ENCODE measurements around the gene NRCAM.
A peak's percentile ranks its signal among the peaks of the same experiment; 100 is the strongest.

Gene NRCAM

DNA sequence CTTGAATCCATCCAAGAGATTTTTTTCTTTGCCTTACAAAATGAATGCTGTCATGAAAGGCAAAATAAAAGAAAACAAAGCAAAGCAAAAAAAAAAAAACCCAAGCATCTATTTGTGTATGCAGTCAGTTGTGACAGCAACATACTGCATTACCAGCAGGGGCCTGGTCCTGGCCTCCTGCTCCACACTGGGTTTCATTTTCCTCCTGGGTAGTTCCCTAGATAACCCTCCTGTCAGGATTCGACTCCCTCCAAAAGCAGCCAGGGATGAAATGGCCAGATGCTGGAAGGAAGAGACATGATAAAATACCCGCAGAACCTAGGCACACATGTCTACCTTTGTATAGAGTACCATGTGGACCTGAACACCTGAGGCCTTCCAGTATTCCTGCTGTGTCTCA is 148.6 kb downstream of the NRCAM start:
- Histone ChIP-seq H3K4me1 (peaks cover 13% of the 10 kb centered on the region), H3K27me3 (ENCODE audit: low read depth) (no peaks in the 10 kb centered on the region), H3K36me3 (replicated peaks) (no peaks in the 10 kb centered on the region), H3K4me3 (no peak overlapping the region), H3K9me3 (no peaks in the 10 kb centered on the region)
- in situ Hi-C loops (cut with MboI; ENCODE audit: low sequenced_read_pairs): no loop called here
- DNase-seq (ENCODE audit: low spot score in 2 of 2): no peak

DNA sequence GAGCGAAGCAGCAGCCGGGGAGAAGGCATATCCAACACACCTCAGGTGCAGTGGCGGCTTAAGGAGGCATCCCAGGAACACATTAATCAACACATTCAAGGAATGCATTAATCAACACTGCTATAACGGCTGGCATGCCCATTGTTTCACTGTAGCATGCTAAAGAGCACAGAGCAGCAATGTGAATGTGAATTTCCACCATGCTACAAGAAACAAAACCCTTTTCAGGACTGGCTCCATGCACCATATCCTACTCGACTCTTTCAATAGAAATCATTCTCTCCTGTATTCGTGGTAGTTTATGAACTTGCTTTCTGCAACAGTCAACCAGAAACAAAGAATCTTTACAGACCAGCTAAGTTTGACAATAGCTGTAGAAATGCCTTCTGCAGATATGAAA is 149.0 kb downstream of the NRCAM start:
- Histone ChIP-seq H3K27me3 (ENCODE audit: low read depth) (no peaks in the 10 kb centered on the region), H3K9me3 (no peaks in the 10 kb centered on the region), H3K36me3 (replicated peaks) (no peaks in the 10 kb centered on the region), H3K4me3 (no peak overlapping the region), H3K4me1 (peaks cover 13% of the 10 kb centered on the region)
- DNase-seq (ENCODE audit: low spot score in 2 of 2): no peak
- in situ Hi-C loops (cut with MboI; ENCODE audit: low sequenced_read_pairs): no loop called here

DNA sequence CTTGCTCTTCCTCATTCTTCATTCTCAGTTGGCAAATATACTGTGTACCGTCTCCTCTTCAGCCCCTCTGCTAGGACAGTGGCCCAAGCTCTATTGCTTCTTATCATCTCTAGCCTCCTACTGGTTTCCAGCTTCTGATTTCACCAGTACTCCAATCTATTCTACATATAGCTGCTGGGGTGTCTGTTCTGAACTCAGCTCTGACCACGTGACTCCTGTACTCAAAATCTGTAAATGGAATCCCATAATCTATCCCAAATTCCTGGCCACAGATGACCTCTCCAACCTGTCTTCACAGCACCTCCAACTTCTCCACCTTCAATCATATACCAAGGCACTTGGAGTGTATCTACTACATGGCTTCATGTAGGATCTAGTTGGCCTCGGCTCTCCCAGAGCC is 152.9 kb downstream of the NRCAM start:
- no peaks in the 10 kb centered on the region for H3K4me1 ChIP-seq
- no peaks in the 10 kb centered on the region for H3K9me3 ChIP-seq
- no peaks in the 10 kb centered on the region for H3K27me3 ChIP-seq (ENCODE audit: low read depth)
- DNase-seq (ENCODE audit: low spot score in 2 of 2): no peak
- in situ Hi-C loops (cut with MboI; ENCODE audit: low sequenced_read_pairs): no loop called here
- no peaks in the 10 kb centered on the region for H3K36me3 ChIP-seq (replicated peaks)
- no peak overlapping the region for H3K4me3 ChIP-seq

DNA sequence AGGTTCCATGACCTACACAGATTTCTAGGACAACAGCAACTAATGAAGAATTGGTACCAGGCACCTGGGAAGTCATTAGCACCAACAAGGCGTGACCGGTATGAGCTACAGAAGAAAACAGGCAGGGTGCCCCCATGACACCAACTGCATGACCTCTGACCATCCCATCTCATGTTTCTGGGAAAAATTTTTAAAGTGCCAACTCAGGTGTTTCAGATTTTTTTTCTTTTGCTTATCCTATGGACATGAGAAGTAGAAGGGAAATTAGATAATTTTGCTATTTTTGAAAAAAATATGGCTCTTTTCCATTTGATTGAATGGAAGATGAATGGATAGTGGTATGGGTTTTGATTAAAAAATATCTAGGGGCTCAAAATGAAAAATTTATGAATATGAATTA is 154.8 kb downstream of the NRCAM start:
- Histone ChIP-seq H3K36me3 (replicated peaks) (no peaks in the 10 kb centered on the region), H3K9me3 (no peaks in the 10 kb centered on the region), H3K27me3 (ENCODE audit: low read depth) (peaks cover 3% of the 10 kb centered on the region; the same call in 1 of the 2 replicates), H3K4me1 (no peaks in the 10 kb centered on the region), H3K4me3 (no peak overlapping the region)
- in situ Hi-C loops (cut with MboI; ENCODE audit: low sequenced_read_pairs): no loop called here
- no peak for DNase-seq (ENCODE audit: low spot score in 2 of 2)

DNA sequence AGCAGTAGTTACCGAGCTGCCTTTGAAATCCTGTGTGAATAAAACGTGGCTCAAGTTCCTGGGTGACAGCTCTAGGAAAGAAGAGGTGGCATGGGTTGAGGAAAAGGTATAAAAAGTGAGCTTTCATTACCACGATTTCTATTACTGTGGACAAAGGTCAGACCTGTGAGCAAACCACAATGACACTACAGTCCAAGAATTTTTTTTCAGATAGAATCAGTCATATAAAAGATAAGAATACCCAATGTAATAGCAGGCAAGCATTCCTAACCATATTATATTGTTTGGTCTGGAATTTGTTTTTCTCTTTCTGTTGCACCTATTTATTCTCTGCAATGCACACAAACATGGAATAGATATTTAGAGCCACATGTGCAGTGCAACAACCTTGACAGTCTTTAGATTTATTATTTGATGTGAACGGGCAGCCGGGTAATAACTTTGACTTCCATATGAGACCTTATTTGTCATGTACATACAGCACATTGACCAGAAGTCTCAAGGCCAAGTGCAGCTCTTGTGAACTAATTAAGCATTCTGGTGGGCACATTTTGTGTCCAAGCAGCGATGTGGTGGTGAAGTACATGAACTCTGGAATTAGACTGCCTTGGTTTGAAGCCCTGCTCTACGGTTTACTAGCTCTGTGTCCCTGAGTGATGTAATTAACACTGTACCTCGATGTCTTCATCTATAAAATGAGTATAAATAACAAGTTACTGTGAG is 156.8 kb downstream of the NRCAM start:
- no peaks in the 10 kb centered on the region for H3K4me1 ChIP-seq
- no peaks in the 10 kb centered on the region for H3K36me3 ChIP-seq (replicated peaks)
- in situ Hi-C loops (cut with MboI; ENCODE audit: low sequenced_read_pairs): no loop called here
- no peak for DNase-seq (ENCODE audit: low spot score in 2 of 2)
- peaks cover 3% of the 10 kb centered on the region; the same call in 1 of the 2 replicates for H3K27me3 ChIP-seq (ENCODE audit: low read depth)
- no peaks in the 10 kb centered on the region for H3K9me3 ChIP-seq
- H3K4me3 ChIP-seq: no peak overlapping the region

DNA sequence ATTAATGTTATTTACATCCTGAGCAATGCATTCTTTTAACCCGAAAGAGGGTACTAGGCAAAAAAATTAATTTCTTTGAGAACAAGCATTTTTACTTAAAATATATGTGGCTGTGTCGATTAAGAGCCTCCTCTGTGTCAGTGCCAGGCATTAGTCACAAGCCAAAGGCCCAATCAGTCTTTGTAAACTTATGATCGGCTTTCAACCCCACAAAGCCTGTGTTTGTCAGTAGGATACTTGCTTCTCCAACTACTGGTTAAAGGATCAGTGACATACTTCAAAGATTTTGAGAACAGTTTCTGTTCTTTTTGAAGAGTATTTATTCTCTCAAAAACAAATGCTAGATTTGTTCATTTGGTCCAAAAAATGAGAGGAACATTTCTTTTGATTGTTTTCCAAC is 159.3 kb downstream of the NRCAM start:
- H3K36me3 ChIP-seq (replicated peaks): no peaks in the 10 kb centered on the region

DNA sequence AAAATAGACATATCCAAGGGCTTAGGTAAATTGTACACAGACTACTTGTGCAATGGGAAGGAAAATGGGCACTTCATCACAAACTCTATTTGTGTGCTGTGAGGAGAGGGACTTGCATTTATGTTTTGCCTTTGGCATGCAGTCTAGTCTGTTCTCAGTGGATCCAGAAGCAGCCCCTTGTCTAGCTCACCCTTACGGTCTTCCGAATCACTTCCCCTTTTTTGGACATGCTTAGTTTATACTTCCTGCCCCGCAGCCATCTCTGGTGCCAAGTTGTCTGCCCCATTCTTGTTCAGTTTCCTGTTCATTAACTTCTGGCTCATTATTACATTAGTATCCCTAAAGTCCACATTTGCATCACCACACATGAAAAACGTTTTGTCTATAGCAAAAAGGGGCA is 161.6 kb downstream of the NRCAM start:
- no peak for DNase-seq (ENCODE audit: low spot score in 2 of 2)
- no peaks in the 10 kb centered on the region for H3K36me3 ChIP-seq (replicated peaks)
- in situ Hi-C loops (cut with MboI; ENCODE audit: low sequenced_read_pairs): no loop called here
- H3K4me3 ChIP-seq: no peak overlapping the region
- peaks cover 16% of the 10 kb centered on the region for H3K27me3 ChIP-seq (ENCODE audit: low read depth)
- H3K9me3 ChIP-seq: no peaks in the 10 kb centered on the region
- H3K4me1 ChIP-seq: no peaks in the 10 kb centered on the region

More for the DNA sequence above, 159.3 kb downstream of the NRCAM start:
- peaks cover 12% of the 10 kb centered on the region for H3K27me3 ChIP-seq (ENCODE audit: low read depth)
- no peak overlapping the region for H3K4me3 ChIP-seq
- no peaks in the 10 kb centered on the region for H3K4me1 ChIP-seq
- in situ Hi-C loops (cut with MboI; ENCODE audit: low sequenced_read_pairs): no loop called here
- no peaks in the 10 kb centered on the region for H3K9me3 ChIP-seq
- no peak for DNase-seq (ENCODE audit: low spot score in 2 of 2)

DNA sequence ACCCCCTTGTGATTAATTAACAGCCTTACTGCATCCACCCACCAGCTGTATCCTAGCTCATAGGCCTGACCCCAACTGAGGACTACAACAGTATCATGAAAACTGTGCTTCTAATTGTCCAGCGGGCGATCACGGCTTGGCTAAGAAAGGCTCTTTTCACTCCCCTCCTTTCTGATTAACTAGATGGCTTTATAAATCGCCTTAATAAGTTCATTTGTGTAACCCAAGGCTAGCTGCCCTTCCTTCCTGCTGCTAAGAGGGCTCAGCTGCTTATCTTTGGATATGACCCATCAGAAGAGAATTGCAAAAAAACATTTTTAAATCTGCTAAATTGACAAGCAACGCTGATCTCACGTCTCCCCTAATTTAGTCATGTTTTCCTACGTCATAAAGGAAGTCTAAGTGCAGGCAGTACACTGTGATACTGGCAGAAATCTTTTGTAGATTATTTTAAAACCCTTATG is 163.1 kb downstream of the NRCAM start:
- DNase-seq (ENCODE audit: low spot score in 2 of 2): no peak
- in situ Hi-C loops (cut with MboI; ENCODE audit: low sequenced_read_pairs): no loop called here
- Histone ChIP-seq H3K4me3 (no peak overlapping the region), H3K36me3 (replicated peaks) (no peaks in the 10 kb centered on the region), H3K9me3 (no peaks in the 10 kb centered on the region), H3K27me3 (ENCODE audit: low read depth) (peaks cover 29% of the 10 kb centered on the region), H3K4me1 (no peaks in the 10 kb centered on the region)

DNA sequence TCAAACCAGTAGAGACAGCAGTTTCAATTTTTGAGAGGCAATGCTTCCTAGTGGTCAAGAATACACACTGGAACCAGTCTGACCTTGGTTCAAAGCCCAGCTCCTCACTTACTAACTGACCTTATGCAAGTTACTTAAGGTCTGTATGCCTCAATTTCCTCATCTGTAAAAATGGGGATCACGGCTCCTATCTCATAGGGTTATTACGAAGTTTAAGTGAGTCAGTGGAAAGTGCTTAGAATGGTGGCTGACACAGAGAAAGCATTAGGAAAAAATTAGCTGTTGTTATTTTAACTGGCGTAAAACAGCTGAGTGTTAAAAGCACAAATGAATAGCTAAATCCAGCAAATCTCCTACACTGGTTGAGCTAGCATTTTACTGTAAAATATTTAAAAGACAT is 163.7 kb downstream of the NRCAM start:
- no peak overlapping the region for H3K4me3 ChIP-seq
- H3K27me3 ChIP-seq (ENCODE audit: low read depth): peaks cover 35% of the 10 kb centered on the region
- in situ Hi-C loops (cut with MboI; ENCODE audit: low sequenced_read_pairs): no loop called here
- no peaks in the 10 kb centered on the region for H3K9me3 ChIP-seq
- no peaks in the 10 kb centered on the region for H3K36me3 ChIP-seq (replicated peaks)
- H3K4me1 ChIP-seq: no peaks in the 10 kb centered on the region
- no peak for DNase-seq (ENCODE audit: low spot score in 2 of 2)

DNA sequence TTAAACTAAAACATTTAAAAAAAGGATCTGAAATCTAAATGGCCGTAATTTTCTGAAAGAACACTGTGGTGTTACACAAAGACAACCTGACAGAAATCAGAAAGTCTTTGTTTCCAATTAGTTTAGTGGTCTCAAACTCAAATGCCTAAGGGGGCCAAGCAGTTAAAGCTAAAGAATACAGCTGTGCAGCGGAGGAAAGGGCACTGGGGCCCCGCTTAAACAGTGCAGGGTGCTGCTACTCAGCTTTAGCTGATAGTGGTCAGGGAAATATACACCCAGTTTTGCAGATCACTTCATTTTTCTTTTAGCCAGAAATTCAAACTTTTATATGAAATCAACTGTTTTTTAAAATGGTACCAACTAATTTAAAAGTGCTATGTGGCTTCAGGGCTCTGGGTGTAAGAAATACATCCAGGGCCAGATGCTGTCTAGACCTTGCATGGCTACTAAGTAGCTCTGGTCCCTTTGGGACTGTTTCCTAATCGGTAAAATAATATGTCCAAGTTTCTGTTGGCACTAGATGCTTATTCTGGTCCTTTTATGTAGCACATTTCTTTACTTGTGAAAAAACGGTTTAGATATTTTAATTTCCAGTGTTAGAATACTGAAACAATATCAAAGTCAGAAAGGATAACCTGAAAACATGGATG is 164.3 kb downstream of the NRCAM start:
- Histone ChIP-seq H3K27me3 (ENCODE audit: low read depth) (peaks cover 37% of the 10 kb centered on the region), H3K4me3 (no peak overlapping the region), H3K9me3 (no peaks in the 10 kb centered on the region), H3K36me3 (replicated peaks) (no peaks in the 10 kb centered on the region), H3K4me1 (no peaks in the 10 kb centered on the region)
- in situ Hi-C loops (cut with MboI; ENCODE audit: low sequenced_read_pairs): no loop called here
- DNase-seq (ENCODE audit: low spot score in 2 of 2): no peak

DNA sequence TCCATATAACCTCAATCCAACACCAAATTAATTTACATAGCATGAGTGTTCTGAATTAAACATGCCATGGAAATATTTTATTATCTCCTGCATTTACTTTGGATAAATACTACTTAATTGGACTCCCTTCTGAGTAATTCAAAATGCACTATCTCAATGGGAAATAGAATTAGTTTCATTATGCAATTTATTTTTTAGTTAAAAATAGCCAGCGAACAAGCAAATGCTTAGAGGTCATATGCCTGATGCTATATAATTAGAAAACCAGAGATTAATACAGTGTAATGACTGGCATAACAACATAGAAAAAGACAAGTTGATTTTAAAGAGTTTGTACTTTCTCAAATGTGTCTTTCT is 165.1 kb downstream of the NRCAM start:
- no peak overlapping the region for H3K4me3 ChIP-seq
- no peaks in the 10 kb centered on the region for H3K9me3 ChIP-seq
- peaks cover 41% of the 10 kb centered on the region for H3K27me3 ChIP-seq (ENCODE audit: low read depth)
- H3K4me1 ChIP-seq: no peaks in the 10 kb centered on the region
- no peak for DNase-seq (ENCODE audit: low spot score in 2 of 2)
- H3K36me3 ChIP-seq (replicated peaks): no peaks in the 10 kb centered on the region
- in situ Hi-C loops (cut with MboI; ENCODE audit: low sequenced_read_pairs): no loop called here

DNA sequence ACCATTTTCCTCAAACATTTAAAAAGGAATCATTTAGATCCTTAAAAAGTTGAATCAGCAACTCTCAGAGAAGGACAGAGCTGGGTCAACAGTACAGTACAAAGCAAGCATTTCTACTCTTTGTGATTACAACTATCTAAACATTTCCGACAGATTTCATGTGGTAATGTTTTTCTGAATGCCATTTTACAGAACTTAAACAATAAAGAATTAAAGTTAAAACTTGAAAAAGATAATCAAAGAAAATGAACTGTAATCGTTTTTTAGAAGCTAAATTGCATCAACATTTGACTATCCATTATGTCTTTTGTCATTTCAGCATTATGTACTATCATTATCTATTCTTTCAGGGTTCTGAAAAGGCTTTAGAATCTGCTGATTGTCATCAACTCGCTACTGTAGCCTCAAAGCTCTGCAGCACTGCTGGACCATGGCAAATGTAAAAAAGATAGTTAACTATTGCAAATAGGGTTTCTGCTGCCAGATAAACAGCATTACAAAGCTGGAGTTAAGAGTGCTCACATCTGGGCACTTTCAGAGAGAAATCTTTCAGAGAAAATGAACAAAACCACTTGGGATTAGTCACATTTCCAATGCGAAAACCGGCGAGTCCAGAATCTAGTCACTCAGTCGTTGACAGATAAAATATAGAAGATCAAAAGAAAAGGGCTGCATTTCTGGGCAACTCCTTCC is 165.6 kb downstream of the NRCAM start:
- DNase-seq (ENCODE audit: low spot score in 2 of 2): peak; percentile 16 to 40
- no peak overlapping the region for H3K4me3 ChIP-seq

DNA sequence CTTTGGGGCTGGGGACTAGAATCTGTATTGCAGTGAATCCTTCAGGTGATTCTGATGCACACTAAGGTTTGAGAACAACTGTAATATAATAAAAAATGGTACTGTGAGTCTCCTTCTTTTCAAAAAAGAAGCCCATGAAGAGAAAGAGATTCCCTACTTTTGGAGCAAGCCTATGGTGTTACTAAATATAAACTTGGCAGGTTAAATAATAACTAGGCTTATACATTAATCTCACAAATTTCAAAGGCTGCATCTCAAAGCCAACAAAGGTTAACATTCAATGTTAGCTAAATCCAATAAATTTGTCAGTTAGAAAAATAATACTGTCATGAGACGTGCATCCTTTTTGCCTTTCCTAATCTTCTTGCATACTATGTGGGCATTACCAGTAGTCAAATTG is 166.4 kb downstream of the NRCAM start:
- Histone ChIP-seq H3K27me3 (ENCODE audit: low read depth) (peaks cover 52% of the 10 kb centered on the region), H3K4me1 (no peaks in the 10 kb centered on the region), H3K9me3 (no peaks in the 10 kb centered on the region), H3K4me3 (no peak overlapping the region), H3K36me3 (replicated peaks) (no peaks in the 10 kb centered on the region)
- no peak for DNase-seq (ENCODE audit: low spot score in 2 of 2)
- in situ Hi-C loops (cut with MboI; ENCODE audit: low sequenced_read_pairs): no loop called here

More for the DNA sequence above, 165.6 kb downstream of the NRCAM start:
- no peaks in the 10 kb centered on the region for H3K36me3 ChIP-seq (replicated peaks)
- H3K4me1 ChIP-seq: no peaks in the 10 kb centered on the region
- H3K9me3 ChIP-seq: no peaks in the 10 kb centered on the region
- peaks cover 44% of the 10 kb centered on the region for H3K27me3 ChIP-seq (ENCODE audit: low read depth)
- in situ Hi-C loops (cut with MboI; ENCODE audit: low sequenced_read_pairs): no loop called here

DNA sequence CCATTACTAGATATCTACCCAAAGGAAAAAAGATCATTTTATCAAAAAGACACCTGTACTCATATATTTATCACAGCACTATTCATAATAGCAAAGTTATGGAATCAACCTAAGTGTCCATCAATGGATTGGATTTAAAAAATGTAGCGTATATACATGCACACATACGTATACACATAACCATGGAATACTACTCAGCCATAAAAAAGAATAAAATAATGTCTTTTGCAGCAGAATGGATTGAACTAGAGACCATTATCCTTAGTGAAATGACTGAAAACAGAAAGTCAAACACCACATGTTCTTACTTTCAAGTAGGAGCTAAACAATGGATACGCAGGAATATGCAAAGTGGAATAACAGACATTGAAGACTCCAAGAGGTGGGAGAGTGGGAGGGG is 168.4 kb downstream of the NRCAM start:
- Histone ChIP-seq H3K27me3 (ENCODE audit: low read depth) (peaks cover 52% of the 10 kb centered on the region), H3K36me3 (replicated peaks) (no peaks in the 10 kb centered on the region), H3K4me3 (no peak overlapping the region), H3K4me1 (no peaks in the 10 kb centered on the region), H3K9me3 (no peaks in the 10 kb centered on the region)
- no peak for DNase-seq (ENCODE audit: low spot score in 2 of 2)
- in situ Hi-C loops (cut with MboI; ENCODE audit: low sequenced_read_pairs): no loop called here

Measured in HAP-1 (cell line).